ENCODE results near the gene IQGAP2. TPM values are rescaled to one million over a fixed set of nuclear protein-coding genes. Genes with fewer than 3 reads are reported as not detected.
A peak's percentile ranks its signal among the peaks of the same experiment; 100 is the strongest.

Gene IQGAP2
- total RNA-seq, 6 donors from 2014 or later: 24.3 to 57.6 (median 28.9) TPM

DNA sequence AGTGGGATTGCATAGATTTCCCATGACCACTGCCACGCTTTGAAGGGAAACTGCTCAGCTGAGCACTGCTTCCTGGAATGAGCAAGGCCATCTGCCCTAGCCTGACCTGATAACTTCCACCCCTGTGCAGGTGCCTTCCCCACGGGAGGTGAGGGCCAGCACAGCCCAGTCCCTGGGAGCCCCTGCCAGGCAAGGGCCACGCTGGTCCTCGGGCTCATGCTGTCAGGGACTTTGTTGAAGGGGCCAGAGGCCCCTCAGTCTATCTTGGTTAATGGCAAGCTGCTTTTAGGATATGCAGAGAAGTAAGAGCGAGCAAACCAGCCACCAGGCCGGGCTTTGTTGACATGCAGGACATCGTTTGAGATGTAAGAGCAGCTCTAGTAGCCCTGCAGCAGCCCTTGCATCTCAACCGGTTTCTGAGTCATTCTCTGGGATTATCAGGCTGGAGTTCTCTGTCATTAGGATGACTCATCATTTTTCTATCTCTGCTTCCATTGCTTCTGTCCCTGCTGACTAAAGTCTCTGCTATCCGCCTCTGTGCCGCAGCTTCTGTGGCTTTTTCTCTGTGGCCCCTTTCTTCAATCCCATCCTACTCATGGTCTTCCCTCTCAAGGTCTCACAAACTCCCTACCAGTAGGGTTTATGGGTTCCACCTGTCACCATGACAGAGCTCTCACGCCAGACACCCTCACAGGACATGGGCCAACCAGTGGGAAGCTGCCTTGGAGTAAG, 30.6 kb upstream of the IQGAP2 start:
- 69 to 78% methylated on average over 7 to 11 of the region's 11 CpGs for WGBS, 2 donors
- Histone ChIP-seq H3K36me3 (no peaks in the 10 kb centered on the region), H3K9me3 (no peaks in the 10 kb centered on the region), H3K27me3 (no peaks in the 10 kb centered on the region), H3K4me1 (no peaks in the 10 kb centered on the region), H3K27ac (no peak overlapping the region), H3K4me3 (no peak overlapping the region)
- TF ChIP-seq, protein P1, sequence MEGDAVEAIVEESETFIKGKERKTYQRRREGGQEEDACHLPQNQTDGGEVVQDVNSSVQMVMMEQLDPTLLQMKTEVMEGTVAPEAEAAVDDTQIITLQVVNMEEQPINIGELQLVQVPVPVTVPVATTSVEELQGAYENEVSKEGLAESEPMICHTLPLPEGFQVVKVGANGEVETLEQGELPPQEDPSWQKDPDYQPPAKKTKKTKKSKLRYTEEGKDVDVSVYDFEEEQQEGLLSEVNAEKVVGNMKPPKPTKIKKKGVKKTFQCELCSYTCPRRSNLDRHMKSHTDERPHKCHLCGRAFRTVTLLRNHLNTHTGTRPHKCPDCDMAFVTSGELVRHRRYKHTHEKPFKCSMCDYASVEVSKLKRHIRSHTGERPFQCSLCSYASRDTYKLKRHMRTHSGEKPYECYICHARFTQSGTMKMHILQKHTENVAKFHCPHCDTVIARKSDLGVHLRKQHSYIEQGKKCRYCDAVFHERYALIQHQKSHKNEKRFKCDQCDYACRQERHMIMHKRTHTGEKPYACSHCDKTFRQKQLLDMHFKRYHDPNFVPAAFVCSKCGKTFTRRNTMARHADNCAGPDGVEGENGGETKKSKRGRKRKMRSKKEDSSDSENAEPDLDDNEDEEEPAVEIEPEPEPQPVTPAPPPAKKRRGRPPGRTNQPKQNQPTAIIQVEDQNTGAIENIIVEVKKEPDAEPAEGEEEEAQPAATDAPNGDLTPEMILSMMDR (IDR thresholded peaks at IDR 0.05): no peak
- TF ChIP-seq POLR2AphosphoS5 (IDR thresholded peaks at IDR 0.05): no peak
- no peak for TF ChIP-seq POLR2A (IDR thresholded peaks at IDR 0.05)
- TF ChIP-seq EP300 (IDR thresholded peaks at IDR 0.05): no peak
- ATAC-seq (ENCODE audit: low FRiP score in 2 of 2): peak in 1 of 2 donors; percentile 74
- peak in 1 of 2 donors; percentile 38 for DNase-seq

DNA sequence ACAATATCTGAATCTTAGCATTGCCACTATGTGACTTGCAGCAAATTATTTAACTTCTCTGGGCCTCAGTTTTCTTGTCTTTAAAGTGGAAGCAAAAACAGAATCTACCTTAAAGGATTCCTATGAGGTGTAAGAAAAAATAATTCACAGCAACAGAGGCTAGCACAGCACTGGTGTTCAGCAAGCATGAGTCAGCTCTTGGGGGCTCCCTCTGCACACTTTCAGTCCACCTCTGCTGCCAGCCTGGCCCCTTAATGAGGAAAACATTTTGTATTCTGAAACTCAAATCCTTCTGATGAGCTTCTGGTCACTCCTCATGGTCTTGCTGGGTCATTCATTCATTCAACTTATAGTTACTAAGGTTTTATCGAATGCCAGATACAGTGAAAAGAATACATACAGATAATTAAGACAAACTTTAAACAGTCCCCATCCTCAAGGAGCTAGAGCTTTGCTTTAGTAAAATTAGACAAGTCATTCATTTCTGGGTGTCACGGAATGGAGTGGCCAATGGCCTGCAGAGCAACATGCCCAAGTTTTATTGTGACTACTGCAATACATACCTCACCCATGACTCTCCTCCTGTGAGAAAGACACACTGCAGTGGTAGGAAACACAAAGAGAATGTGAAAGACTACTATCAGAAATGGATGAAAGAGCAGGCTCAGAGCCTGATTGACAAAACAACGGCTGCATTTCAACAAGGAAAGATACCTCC, 26.8 kb upstream of the IQGAP2 start:
- H3K36me3 ChIP-seq: no peaks in the 10 kb centered on the region
- WGBS, 2 donors: 88 to 93% methylated on average over 3 of the region's 3 CpGs
- H3K27ac ChIP-seq: no peak overlapping the region
- no peak overlapping the region for H3K4me3 ChIP-seq
- H3K27me3 ChIP-seq: no peaks in the 10 kb centered on the region
- no peaks in the 10 kb centered on the region for H3K4me1 ChIP-seq
- no peak for ATAC-seq (ENCODE audit: low FRiP score in 2 of 2)
- TF ChIP-seq, protein P1 (IDR thresholded peaks at IDR 0.05): no peak
- TF ChIP-seq POLR2A (IDR thresholded peaks at IDR 0.05) (no peak), POLR2AphosphoS5 (IDR thresholded peaks at IDR 0.05) (no peak), EP300 (IDR thresholded peaks at IDR 0.05) (no peak)
- no peak for DNase-seq
- H3K9me3 ChIP-seq: no peaks in the 10 kb centered on the region

DNA sequence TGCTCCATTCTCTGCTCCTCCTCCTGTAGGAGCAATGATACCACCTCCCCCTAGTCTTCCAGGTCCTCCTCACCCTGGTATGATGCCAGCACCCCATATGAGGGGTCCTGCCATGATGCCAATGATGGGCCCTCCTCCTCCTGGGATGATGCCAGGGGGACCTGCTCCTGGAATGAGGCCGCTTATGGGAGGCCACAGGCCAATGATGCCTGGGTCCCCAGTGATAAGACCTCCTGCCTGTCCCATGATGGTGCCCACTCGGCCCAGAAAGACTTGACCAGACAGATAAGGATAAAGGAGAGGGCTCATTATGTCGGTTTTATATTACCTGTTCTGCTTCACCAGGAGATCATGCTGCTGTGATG, 26.2 kb upstream of the IQGAP2 start:
- H3K36me3 ChIP-seq: no peaks in the 10 kb centered on the region
- no peak overlapping the region for H3K27ac ChIP-seq
- no peak overlapping the region for H3K4me3 ChIP-seq
- no peaks in the 10 kb centered on the region for H3K9me3 ChIP-seq
- no peak for DNase-seq
- H3K27me3 ChIP-seq: no peaks in the 10 kb centered on the region
- ATAC-seq (ENCODE audit: low FRiP score in 2 of 2): no peak
- H3K4me1 ChIP-seq: no peaks in the 10 kb centered on the region
- TF ChIP-seq POLR2A (IDR thresholded peaks at IDR 0.05) (no peak), EP300 (IDR thresholded peaks at IDR 0.05) (no peak), POLR2AphosphoS5 (IDR thresholded peaks at IDR 0.05) (no peak)
- TF ChIP-seq, protein P1 (IDR thresholded peaks at IDR 0.05): no peak
- 87 to 96% methylated on average over 3 of the region's 3 CpGs for WGBS, 2 donors

DNA sequence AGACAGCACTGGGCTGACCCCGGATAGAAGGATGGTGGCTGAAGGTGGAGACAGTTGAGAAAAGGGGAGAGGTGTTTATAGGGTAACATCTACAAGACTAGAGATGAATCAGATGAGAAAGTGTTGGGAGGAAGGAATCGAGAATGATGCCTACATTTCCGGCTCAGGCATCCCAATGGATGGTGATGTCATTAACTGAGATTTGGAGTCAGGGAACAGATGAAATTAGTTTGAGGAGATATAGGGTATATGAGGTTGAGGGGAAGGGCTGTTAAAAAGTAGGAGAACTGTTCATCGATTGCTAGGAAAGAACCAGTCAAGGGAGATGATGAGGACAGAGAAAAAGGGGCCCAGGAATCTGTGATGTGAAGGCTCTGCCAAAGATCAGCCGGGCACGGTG, 24.7 kb upstream of the IQGAP2 start:
- H3K4me3 ChIP-seq: no peak overlapping the region
- WGBS, 2 donors: 95 to 96% methylated on average over 6 of the region's 6 CpGs
- no peaks in the 10 kb centered on the region for H3K9me3 ChIP-seq
- no peak for TF ChIP-seq EP300 (IDR thresholded peaks at IDR 0.05)
- no peak for TF ChIP-seq POLR2A (IDR thresholded peaks at IDR 0.05)
- TF ChIP-seq, protein P1 (IDR thresholded peaks at IDR 0.05): no peak
- TF ChIP-seq POLR2AphosphoS5 (IDR thresholded peaks at IDR 0.05): no peak
- H3K27me3 ChIP-seq: no peaks in the 10 kb centered on the region
- H3K27ac ChIP-seq: no peak overlapping the region
- DNase-seq (no peak), ATAC-seq (ENCODE audit: low FRiP score in 2 of 2) (no peak)
- no peaks in the 10 kb centered on the region for H3K4me1 ChIP-seq
- no peaks in the 10 kb centered on the region for H3K36me3 ChIP-seq
